GM06990 (cell line): ENCODE measurements around the gene SPEM1.

Experiments
- DNase-seq: peaks from one replicate; pipeline ENCODE4 v3.0.0-alpha.2; 2011; ENCODE audit not compliant: insufficient read length; ENCODE audit errors: extremely low read depth
- H3K27me3 ChIP-seq: replicated peaks from 2 replicates; pipeline ENCODE4 v1.6.0; 2011; ENCODE audit warnings: low read length; ENCODE audit not compliant: control insufficient read depth, insufficient read depth
- H3K36me3 ChIP-seq: 2 replicates; pipeline ENCODE4 v1.5.1; 2011; ENCODE audit warnings: low read length; ENCODE audit not compliant: control insufficient read depth, insufficient read depth
- H3K4me3 ChIP-seq: replicated peaks from 2 replicates; pipeline ENCODE4 v1.5.1; 2011; ENCODE audit warnings: low read depth, mild to moderate bottlenecking, control low read depth, low read length
- CTCF ChIP-seq: IDR thresholded peaks from 2 replicates; pipeline ENCODE4 v1.5.1; 2011; ENCODE audit warnings: low read length, control low read depth, mild to moderate bottlenecking, inconsistent platforms; ENCODE audit not compliant: insufficient read depth, poor library complexity, severe bottlenecking

SPEM1 gene

GRCh38 chr17:7431231-7431630 is 11.1 kb downstream of the SPEM1 start:
- no peaks in the 10 kb centered on the region for H3K36me3 ChIP-seq
- H3K4me3 ChIP-seq = no peak overlapping the region
- no peak for DNase-seq
- H3K27me3 ChIP-seq = no peaks in the 10 kb centered on the region
- TF ChIP-seq CTCF = no peak

- no peak for TF ChIP-seq CTCF
- Histone ChIP-seq H3K36me3 (no peaks in the 10 kb centered on the region), H3K4me3 (no peak overlapping the region), H3K27me3 (no peaks in the 10 kb centered on the region)
- DNase-seq = no peak
Observed at GRCh38 chr17:7432296-7432695, 12.2 kb downstream of the SPEM1 start.

GRCh38 chr17:7435676-7436555 is 15.8 kb downstream of the SPEM1 start:
- H3K4me3 ChIP-seq = peak overlapping the region; percentile 83
- DNase-seq = peak; percentile 83
- TF ChIP-seq CTCF = peak; percentile 54
- H3K27me3 ChIP-seq = no peaks in the 10 kb centered on the region
- H3K36me3 ChIP-seq = no peaks in the 10 kb centered on the region; the same call in 1 of the 2 replicates

GRCh38 chr17:7436556-7437368 is 16.6 kb downstream of the SPEM1 start:
- Histone ChIP-seq H3K27me3 (no peaks in the 10 kb centered on the region), H3K4me3 (peak overlapping the region; percentile 83), H3K36me3 (no peaks in the 10 kb centered on the region; the same call in 1 of the 2 replicates)
- TF ChIP-seq CTCF = peak; percentile 71
- DNase-seq = peak; percentile 89

GRCh38 chr17:7437369-7437863 is 17.3 kb downstream of the SPEM1 start:
- peak overlapping the region; percentile 37 for H3K4me3 ChIP-seq
- no peaks in the 10 kb centered on the region; the same call in 1 of the 2 replicates for H3K36me3 ChIP-seq
- TF ChIP-seq CTCF = no peak
- no peak for DNase-seq
- H3K27me3 ChIP-seq = no peaks in the 10 kb centered on the region
